DND-41 (cell line): ENCODE data around the gene MAD2L1BP.

ENCODE experiments used
- ATAC-seq: fragments of 200-7000 bp; cut with Tn5 transposase; 3 replicates; pipeline ENCODE4 v1.9.1; 2021; ENCODE audit warnings: low read depth; ENCODE audit not compliant: insufficient read depth
- DNase-seq: peaks from one replicate; pipeline ENCODE4 v3.0.0-alpha.2; 2020
- H2AFZ ChIP-seq: 2 replicates; pipeline ENCODE4 v1.6.0; 2012; ENCODE audit warnings: low read depth, low read length
- H3K27ac ChIP-seq: 2 replicates; pipeline ENCODE4 v1.5.1; 2012; ENCODE audit warnings: low read length, inconsistent platforms
- H3K27me3 ChIP-seq: fragments of 200-600 bp; sonication (generic); 2 replicates; pipeline ENCODE4 v1.6.0; 2012; ENCODE audit warnings: low read length, mild to moderate bottlenecking, inconsistent platforms; ENCODE audit not compliant: insufficient read depth, poor library complexity
- H3K36me3 ChIP-seq: 2 replicates; pipeline ENCODE4 v1.5.1; 2012; ENCODE audit warnings: low read length, inconsistent platforms; ENCODE audit not compliant: insufficient read depth
- H3K4me1 ChIP-seq: 2 replicates; pipeline ENCODE4 v1.5.1; 2012; ENCODE audit warnings: mild to moderate bottlenecking, low read length; ENCODE audit not compliant: insufficient read depth
- H3K4me2 ChIP-seq: 2 replicates; pipeline ENCODE4 v1.6.0; 2012; ENCODE audit warnings: mild to moderate bottlenecking, moderate library complexity, low read length, inconsistent platforms; ENCODE audit not compliant: insufficient read depth
- H3K4me3 ChIP-seq, 2 experiments: fragments of 200-600 bp in 1 of 2; shearing (Covaris generic) in 1 of 2; 2 replicates each; pipeline ENCODE4 v1.5.1; 2012 to 2016; ENCODE audit warnings: inconsistent platforms in 2 of 2, low read length in 2 of 2, mild to moderate bottlenecking in 2 of 2, low read depth in 1 of 2, moderate library complexity in 1 of 2
- H3K79me2 ChIP-seq: 2 replicates; pipeline ENCODE4 v1.6.0; 2012; ENCODE audit warnings: low read length, inconsistent platforms; ENCODE audit not compliant: insufficient read depth
- H3K9ac ChIP-seq: 2 replicates; pipeline ENCODE4 v1.6.0; 2012; ENCODE audit warnings: low read depth, mild to moderate bottlenecking, inconsistent platforms, low read length, moderate library complexity
- H3K9me3 ChIP-seq: 2 replicates; pipeline ENCODE4 v1.5.1; 2012; ENCODE audit warnings: low read length, moderate library complexity, mild to moderate bottlenecking, inconsistent platforms; ENCODE audit not compliant: insufficient read depth, severe bottlenecking
- H4K20me1 ChIP-seq: 2 replicates; pipeline ENCODE4 v1.6.0; 2012; ENCODE audit warnings: low read length; ENCODE audit not compliant: insufficient read depth
- CTCF ChIP-seq: IDR thresholded peaks from 2 replicates; pipeline ENCODE4 v1.5.1; 2012; ENCODE audit warnings: borderline replicate concordance, low read length, moderate library complexity, mild to moderate bottlenecking; ENCODE audit not compliant: poor library complexity, severe bottlenecking; ENCODE audit errors: extremely low read depth
- EZH2 ChIP-seq: IDR thresholded peaks from 3 replicates; pipeline ENCODE4 v1.6.1; 2012; ENCODE audit warnings: borderline replicate concordance, low read depth, mild to moderate bottlenecking, moderate library complexity, low read length, inconsistent platforms; ENCODE audit not compliant: severe bottlenecking

Gene MAD2L1BP

DNA sequence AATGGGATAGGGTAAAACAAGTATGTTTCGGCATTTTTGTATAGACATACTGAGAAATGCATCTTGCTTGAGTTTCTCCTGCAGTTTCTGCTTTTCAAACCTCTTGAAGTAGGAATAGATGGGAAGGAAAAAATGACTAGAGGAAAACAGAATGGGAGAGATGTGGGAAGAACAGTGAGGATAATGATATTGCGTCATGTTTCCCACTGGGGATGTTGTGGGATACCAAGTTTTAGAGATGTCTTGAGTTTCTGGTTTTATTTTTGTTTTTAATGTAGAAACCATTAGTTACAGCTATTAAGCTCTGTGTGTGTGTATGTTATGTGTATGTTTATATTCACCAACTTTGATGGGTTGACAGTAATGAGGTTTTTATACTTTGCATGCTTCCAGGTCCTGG is 35.0 kb upstream of the MAD2L1BP start:
- no peak for TF ChIP-seq CTCF
- TF ChIP-seq EZH2: no peak
- peaks cover 2% of the 10 kb centered on the region; the same call in 1 of the 2 replicates for H3K79me2 ChIP-seq
- H4K20me1 ChIP-seq: no peaks in the 10 kb centered on the region
- H2AFZ ChIP-seq: no peak overlapping the region
- H3K27ac ChIP-seq: no peak overlapping the region
- H3K4me3 ChIP-seq: no peak overlapping the region
- H3K27me3 ChIP-seq: no peaks in the 10 kb centered on the region
- H3K9ac ChIP-seq: no peak overlapping the region
- DNase-seq (no peak), ATAC-seq (no peak)
- H3K4me1 ChIP-seq: no peaks in the 10 kb centered on the region
- H3K4me2 ChIP-seq: no peak overlapping the region
- H3K9me3 ChIP-seq: no peaks in the 10 kb centered on the region
- H3K36me3 ChIP-seq: peaks cover 77% of the 10 kb centered on the region

- no peaks in the 10 kb centered on the region for H3K4me1 ChIP-seq
- no peaks in the 10 kb centered on the region for H3K9me3 ChIP-seq
- no peak overlapping the region for H3K27ac ChIP-seq
- no peaks in the 10 kb centered on the region for H3K79me2 ChIP-seq
- TF ChIP-seq EZH2: no peak
- TF ChIP-seq CTCF: no peak
- no peaks in the 10 kb centered on the region for H3K27me3 ChIP-seq
- H3K36me3 ChIP-seq: peaks cover 86% of the 10 kb centered on the region
- DNase-seq (no peak), ATAC-seq (no peak)
- no peak overlapping the region for H3K4me3 ChIP-seq
- H3K4me2 ChIP-seq: no peak overlapping the region
- no peak overlapping the region for H3K9ac ChIP-seq
- H2AFZ ChIP-seq: no peak overlapping the region
- no peaks in the 10 kb centered on the region for H4K20me1 ChIP-seq
Observed at GRCh38 chr6:43604174-43604573, 31.5 kb upstream of the MAD2L1BP start.

- TF ChIP-seq CTCF (no peak), EZH2 (no peak)
- no peak overlapping the region for H3K9ac ChIP-seq
- H3K79me2 ChIP-seq: no peaks in the 10 kb centered on the region
- no peak for ATAC-seq
- H4K20me1 ChIP-seq: no peaks in the 10 kb centered on the region
- peaks cover 87% of the 10 kb centered on the region for H3K36me3 ChIP-seq
- H3K4me3 ChIP-seq: no peak overlapping the region
- no peak overlapping the region for H3K27ac ChIP-seq
- DNase-seq: no peak
- no peak overlapping the region for H2AFZ ChIP-seq
- H3K9me3 ChIP-seq: no peaks in the 10 kb centered on the region
- H3K4me1 ChIP-seq: no peaks in the 10 kb centered on the region
- H3K4me2 ChIP-seq: no peak overlapping the region
- no peaks in the 10 kb centered on the region for H3K27me3 ChIP-seq
Observed at GRCh38 chr6:43606019-43606418, 29.6 kb upstream of the MAD2L1BP start.

DNA sequence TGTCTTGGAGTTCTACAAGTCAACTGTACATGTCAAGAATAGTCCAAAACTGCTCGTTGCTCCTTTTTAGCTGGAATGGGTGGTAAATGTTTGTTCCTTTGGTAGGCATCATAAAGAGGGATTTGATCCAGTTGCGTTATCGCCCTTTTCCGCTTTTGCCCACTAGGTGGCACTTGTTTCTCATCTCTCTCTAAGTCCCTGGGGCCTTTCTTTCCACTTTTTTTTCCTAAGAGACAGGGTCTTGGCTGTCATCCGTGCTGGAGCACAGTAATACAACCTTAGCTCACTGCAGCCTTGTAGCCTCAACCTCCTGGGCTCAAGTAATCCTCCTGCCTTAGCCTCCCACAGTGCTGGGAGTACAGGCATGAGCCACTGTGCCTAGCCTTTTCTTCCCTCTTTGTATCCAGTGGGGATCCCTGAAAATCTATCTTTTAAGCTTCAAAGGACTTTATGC is 27.3 kb upstream of the MAD2L1BP start:
- TF ChIP-seq CTCF (peak; percentile 87), EZH2 (no peak)
- peak; percentile 84 for ATAC-seq
- H3K4me2 ChIP-seq: no peak overlapping the region
- no peak overlapping the region for H3K4me3 ChIP-seq
- no peaks in the 10 kb centered on the region for H3K9me3 ChIP-seq
- H4K20me1 ChIP-seq: no peaks in the 10 kb centered on the region
- no peak overlapping the region for H3K27ac ChIP-seq
- H2AFZ ChIP-seq: no peak overlapping the region
- DNase-seq: peak; percentile 72
- H3K27me3 ChIP-seq: no peaks in the 10 kb centered on the region
- no peak overlapping the region for H3K9ac ChIP-seq
- H3K79me2 ChIP-seq: no peaks in the 10 kb centered on the region
- H3K36me3 ChIP-seq: peaks cover 87% of the 10 kb centered on the region
- no peaks in the 10 kb centered on the region for H3K4me1 ChIP-seq
